Type B pancreatic cell (in vitro differentiated cells): ENCODE measurements around the gene CYP2E1. TPM values are rescaled to one million over a fixed set of nuclear protein-coding genes. Genes with fewer than 3 reads are reported as not detected.
"Not testable (repeated sequence)": the region's sequence is repeated elsewhere in the genome, so short reads cannot be mapped to it uniquely, and the experiment has no call there.

Experiments used
- DNase-seq: peaks from one replicate; pipeline ENCODE4 v3.0.0; 2021; ENCODE audit warnings: mixed read lengths; ENCODE audit not compliant: unreplicated experiment; ENCODE audit errors: extremely low spot score
- H3K27ac Mint-ChIP-seq: 2 replicates; pipeline ENCODE4 v1.8.0; 2021; ENCODE audit warnings: mild to moderate bottlenecking, mixed read lengths
- H3K27me3 Mint-ChIP-seq: 2 replicates; pipeline ENCODE4 v1.8.0; 2021; ENCODE audit warnings: mixed read lengths
- H3K36me3 Mint-ChIP-seq: 2 replicates; pipeline ENCODE4 v1.8.0; 2021; ENCODE audit warnings: mixed read lengths
- H3K4me1 Mint-ChIP-seq: one replicate; pipeline ENCODE4 v1.8.0; 2021; ENCODE audit warnings: mixed read lengths; ENCODE audit not compliant: unreplicated experiment
- H3K4me3 Mint-ChIP-seq: 2 replicates; pipeline ENCODE4 v1.8.0; 2021; ENCODE audit warnings: mild to moderate bottlenecking, mixed read lengths
- H3K9me3 Mint-ChIP-seq: 2 replicates; pipeline ENCODE4 v1.8.0; 2021; ENCODE audit warnings: mixed read lengths
- total RNA-seq: library from RNA; stranded (reverse); gene quantifications from 2 replicates; pipeline ENCODE4 v1.2.1, GENCODE V29; 2021; ENCODE audit warnings: low replicate concordance
- TF ChIP-seq, protein P1 (sequence below): fragments of 200-600 bp; sonication (generic); conservative IDR thresholded peaks from 2 replicates; pipeline ENCODE4 v1.5.0; 2021; ENCODE audit warnings: antibody characterized with exemption, mild to moderate bottlenecking

The CYP2E1 gene
- total RNA-seq, 1 donor from 2014 or later = 0.53 TPM

DNA sequence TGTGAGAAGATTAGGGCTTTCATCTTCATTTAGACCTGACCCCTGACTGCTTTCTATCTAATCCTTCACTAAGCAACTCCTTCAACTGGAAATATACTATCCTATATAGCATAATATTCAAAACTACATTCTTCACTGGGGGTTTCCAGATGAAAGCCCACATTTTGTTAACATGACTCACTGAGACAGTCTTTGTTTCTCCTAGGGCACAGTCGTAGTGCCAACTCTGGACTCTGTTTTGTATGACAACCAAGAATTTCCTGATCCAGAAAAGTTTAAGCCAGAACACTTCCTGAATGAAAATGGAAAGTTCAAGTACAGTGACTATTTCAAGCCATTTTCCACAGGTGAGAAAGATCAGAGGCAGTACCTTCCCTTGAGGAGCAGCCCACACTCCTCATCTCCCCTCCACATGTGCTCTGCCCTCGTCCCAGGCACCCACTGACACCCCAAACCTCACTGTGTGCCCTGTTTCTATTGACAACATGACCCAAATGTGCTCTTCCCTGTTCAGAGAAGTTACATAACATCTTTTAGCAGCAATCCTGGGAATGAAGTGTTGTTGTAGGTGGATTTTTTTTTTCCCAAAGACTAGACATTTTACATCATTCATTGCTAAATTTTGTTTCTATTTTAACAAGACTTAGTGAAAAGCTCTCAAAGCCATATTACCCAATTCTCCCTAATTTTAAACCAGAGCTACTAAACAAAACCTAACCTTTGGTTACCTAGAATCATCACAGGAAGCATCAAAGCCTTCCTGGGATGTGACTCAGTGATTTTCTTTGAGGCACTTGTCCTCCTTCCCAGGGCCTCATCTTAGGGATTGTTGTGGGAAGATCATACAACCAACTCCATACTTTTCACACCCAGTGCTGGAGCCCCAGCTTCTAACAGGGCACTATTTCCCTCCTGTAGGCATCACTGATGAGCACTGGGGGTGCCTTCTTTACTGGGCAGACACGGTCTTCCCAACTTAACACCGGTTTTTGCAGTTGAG is 10.7 kb downstream of the CYP2E1 start:
- no peaks in the 10 kb centered on the region for H3K36me3 Mint-ChIP-seq
- DNase-seq = no peak
- TF ChIP-seq, protein P1, sequence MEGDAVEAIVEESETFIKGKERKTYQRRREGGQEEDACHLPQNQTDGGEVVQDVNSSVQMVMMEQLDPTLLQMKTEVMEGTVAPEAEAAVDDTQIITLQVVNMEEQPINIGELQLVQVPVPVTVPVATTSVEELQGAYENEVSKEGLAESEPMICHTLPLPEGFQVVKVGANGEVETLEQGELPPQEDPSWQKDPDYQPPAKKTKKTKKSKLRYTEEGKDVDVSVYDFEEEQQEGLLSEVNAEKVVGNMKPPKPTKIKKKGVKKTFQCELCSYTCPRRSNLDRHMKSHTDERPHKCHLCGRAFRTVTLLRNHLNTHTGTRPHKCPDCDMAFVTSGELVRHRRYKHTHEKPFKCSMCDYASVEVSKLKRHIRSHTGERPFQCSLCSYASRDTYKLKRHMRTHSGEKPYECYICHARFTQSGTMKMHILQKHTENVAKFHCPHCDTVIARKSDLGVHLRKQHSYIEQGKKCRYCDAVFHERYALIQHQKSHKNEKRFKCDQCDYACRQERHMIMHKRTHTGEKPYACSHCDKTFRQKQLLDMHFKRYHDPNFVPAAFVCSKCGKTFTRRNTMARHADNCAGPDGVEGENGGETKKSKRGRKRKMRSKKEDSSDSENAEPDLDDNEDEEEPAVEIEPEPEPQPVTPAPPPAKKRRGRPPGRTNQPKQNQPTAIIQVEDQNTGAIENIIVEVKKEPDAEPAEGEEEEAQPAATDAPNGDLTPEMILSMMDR = no peak
- no peaks in the 10 kb centered on the region for H3K27me3 Mint-ChIP-seq
- H3K4me1 Mint-ChIP-seq = no peaks in the 10 kb centered on the region
- H3K9me3 Mint-ChIP-seq = peaks cover 3% of the 10 kb centered on the region
- no peak overlapping the region for H3K27ac Mint-ChIP-seq
- no peak overlapping the region for H3K4me3 Mint-ChIP-seq

DNA sequence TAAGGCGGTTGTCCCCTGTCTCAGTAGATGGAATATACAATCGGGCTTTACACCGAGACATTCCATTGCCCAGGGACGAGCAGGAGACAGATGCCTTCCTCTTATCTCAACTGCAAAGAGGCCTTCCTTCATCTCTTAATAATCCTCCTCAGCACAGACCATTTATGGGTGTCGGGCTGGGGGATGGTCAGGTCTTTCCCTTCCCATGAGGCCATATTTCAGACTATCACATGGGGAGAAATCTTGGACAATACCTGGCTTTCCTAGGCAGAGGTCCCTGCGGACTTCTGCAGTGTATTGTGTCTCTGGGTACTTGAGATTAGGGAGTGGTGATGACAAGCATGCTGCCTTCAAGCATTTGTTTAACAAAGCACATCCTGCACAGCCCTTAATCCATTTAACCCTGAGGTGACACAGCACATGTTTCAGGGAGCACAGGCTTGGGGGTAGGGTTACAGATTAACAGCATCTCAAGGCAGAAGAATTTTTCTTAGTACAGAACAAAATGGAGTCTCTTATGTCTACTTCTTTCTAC is 14.3 kb downstream of the CYP2E1 start:
- H3K27me3 Mint-ChIP-seq, H3K36me3 Mint-ChIP-seq, H3K27ac Mint-ChIP-seq, DNase-seq, H3K9me3 Mint-ChIP-seq, H3K4me1 Mint-ChIP-seq, H3K4me3 Mint-ChIP-seq: not testable (repeated sequence)

DNA sequence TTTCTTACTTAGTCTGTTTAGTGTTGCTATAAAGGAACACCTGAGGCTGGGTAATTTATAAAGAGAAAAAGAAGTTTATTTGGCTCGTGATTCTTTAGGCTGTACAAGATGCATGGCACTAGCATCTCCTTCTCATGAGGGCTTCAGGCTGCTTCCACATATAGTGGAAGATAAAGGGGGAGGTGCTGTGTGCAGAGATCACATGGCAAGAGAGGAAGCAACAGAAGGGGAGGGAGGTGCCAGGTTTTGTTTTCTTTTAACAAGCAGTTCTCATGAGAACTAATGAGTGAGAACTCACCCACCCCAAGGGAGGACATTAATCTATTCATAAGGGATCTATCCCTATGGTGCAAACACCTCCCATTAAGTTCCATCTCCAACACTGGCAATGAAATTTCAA is 17.3 kb downstream of the CYP2E1 start:
- no peak overlapping the region for H3K4me3 Mint-ChIP-seq
- TF ChIP-seq, protein P1 = no peak
- H3K4me1 Mint-ChIP-seq = no peaks in the 10 kb centered on the region
- peaks cover 10% of the 10 kb centered on the region for H3K9me3 Mint-ChIP-seq
- H3K36me3 Mint-ChIP-seq = no peaks in the 10 kb centered on the region
- DNase-seq = no peak
- H3K27me3 Mint-ChIP-seq = no peaks in the 10 kb centered on the region
- H3K27ac Mint-ChIP-seq = no peak overlapping the region

DNA sequence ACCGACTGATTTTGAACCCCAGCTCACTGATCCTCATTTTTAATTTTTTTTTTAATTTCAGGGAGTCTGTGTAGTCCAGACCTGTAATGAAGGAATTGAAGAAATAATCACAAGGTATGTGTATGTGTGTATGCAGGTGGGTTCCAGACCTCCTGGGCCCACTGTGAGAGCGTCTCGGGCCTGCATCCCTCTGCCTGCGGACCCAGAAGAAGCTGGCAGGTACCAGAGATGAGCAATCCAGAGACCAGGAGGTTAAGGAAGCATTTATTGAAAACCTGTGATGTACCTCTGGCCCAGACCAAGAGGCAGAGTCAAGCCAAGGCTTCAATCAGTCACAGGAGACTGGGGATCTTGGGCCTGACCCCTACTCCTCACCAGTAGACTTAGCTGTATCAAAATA is 27.4 kb downstream of the CYP2E1 start:
- DNase-seq = no peak
- H3K27ac Mint-ChIP-seq = no peak overlapping the region
- H3K36me3 Mint-ChIP-seq = no peaks in the 10 kb centered on the region
- H3K27me3 Mint-ChIP-seq = no peaks in the 10 kb centered on the region
- H3K4me3 Mint-ChIP-seq = no peak overlapping the region
- TF ChIP-seq, protein P1 = no peak
- no peaks in the 10 kb centered on the region for H3K4me1 Mint-ChIP-seq
- peaks cover 7% of the 10 kb centered on the region for H3K9me3 Mint-ChIP-seq

DNA sequence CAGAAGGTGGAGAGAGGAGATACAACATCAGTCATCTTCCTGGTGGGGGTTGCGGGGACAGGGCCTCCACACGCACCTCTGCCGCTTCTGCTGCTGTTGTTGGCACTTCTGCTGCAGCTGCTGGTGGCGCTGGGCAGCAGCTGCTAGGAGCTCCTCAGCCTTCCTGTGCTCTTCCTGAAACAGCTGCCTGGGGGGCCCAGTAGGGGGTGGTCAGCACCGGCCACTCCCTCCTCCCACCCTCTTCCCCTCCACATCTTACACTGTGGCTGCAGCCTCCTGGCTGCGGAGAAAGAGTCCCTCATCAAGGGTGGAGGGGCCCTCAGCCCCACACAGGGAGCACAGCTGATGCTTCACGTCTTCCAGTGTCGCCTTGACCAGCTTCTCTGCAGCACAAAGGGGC is 28.4 kb downstream of the CYP2E1 start:
- Mint-ChIP-seq H3K36me3 (no peaks in the 10 kb centered on the region), H3K4me3 (no peak overlapping the region), H3K27me3 (no peaks in the 10 kb centered on the region), H3K4me1 (no peaks in the 10 kb centered on the region), H3K27ac (no peak overlapping the region), H3K9me3 (peaks cover 2% of the 10 kb centered on the region)
- DNase-seq = no peak
- TF ChIP-seq, protein P1 = no peak

DNA sequence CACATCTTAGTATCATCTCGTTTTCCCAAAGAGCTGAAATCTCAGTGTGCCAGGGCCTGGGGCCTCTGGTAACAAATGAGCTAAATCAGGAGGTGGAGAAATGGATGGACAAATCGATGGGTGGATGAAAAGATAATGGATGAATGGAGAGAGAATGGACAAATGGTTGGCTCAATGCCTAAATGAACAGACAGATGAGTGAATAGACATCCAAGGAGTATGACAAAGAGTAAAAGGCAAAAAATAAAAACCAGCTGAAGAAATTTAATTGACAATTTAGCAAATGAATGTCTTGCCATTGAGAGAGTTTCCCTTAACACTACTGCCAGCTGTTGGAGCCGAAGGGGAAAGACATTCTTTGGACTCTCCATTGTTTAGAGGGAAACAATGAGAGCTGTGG is 30.2 kb downstream of the CYP2E1 start:
- no peak for DNase-seq
- Mint-ChIP-seq H3K27me3 (no peaks in the 10 kb centered on the region), H3K4me1 (no peaks in the 10 kb centered on the region), H3K27ac (no peak overlapping the region), H3K9me3 (no peaks in the 10 kb centered on the region), H3K4me3 (no peak overlapping the region), H3K36me3 (no peaks in the 10 kb centered on the region)
- TF ChIP-seq, protein P1 = no peak
